ACC112 (cell line): ENCODE data around the gene MGAT5.

Experiments used
- H2AFZ ChIP-seq: fragments of 200-600 bp; sonication (generic); one replicate; pipeline ENCODE4 v1.6.0; 2017; ENCODE audit warnings: antibody characterized with exemption, low read length; ENCODE audit not compliant: unreplicated experiment
- H3K27ac ChIP-seq: fragments of 200-600 bp; sonication (generic); 2 replicates; pipeline ENCODE4 v1.5.1; 2014; ENCODE audit warnings: low read depth, mild to moderate bottlenecking, antibody characterized with exemption, low read length, moderate library complexity
- H3K27me3 ChIP-seq: fragments of 200-600 bp; sonication (generic); 2 replicates; pipeline ENCODE4 v1.6.1; 2014; ENCODE audit warnings: mild to moderate bottlenecking, antibody characterized with exemption, low read length, moderate library complexity, mixed read lengths; ENCODE audit not compliant: insufficient read depth
- H3K36me3 ChIP-seq: fragments of 200-600 bp; sonication (generic); 2 replicates; pipeline ENCODE4 v1.6.1; 2016; ENCODE audit warnings: mild to moderate bottlenecking, antibody characterized with exemption, low read length, moderate library complexity, mixed read lengths; ENCODE audit not compliant: insufficient read depth
- H3K4me1 ChIP-seq: fragments of 200-600 bp; sonication (generic); one replicate; pipeline ENCODE4 v1.6.1; 2016; ENCODE audit warnings: low read length, mixed read lengths; ENCODE audit not compliant: insufficient read depth, unreplicated experiment, control insufficient read depth
- H3K4me3 ChIP-seq: fragments of 200-600 bp; sonication (generic); 2 replicates; pipeline ENCODE4 v1.5.1; 2014; ENCODE audit warnings: mild to moderate bottlenecking, low read depth, low read length
- H3K79me2 ChIP-seq: fragments of 200-600 bp; sonication (generic); one replicate; pipeline ENCODE4 v1.6.0; 2016; ENCODE audit warnings: low read length; ENCODE audit not compliant: control insufficient read depth, unreplicated experiment, insufficient read depth

MGAT5 gene

GRCh38 chr2:134445985-134446382 lies 192.1 kb downstream of the MGAT5 start:
- no peak overlapping the region for H2AFZ ChIP-seq
- H3K27me3 ChIP-seq = no peaks in the 10 kb centered on the region
- no peaks in the 10 kb centered on the region for H3K36me3 ChIP-seq
- H3K4me3 ChIP-seq = no peak overlapping the region
- peaks cover 17% of the 10 kb centered on the region for H3K4me1 ChIP-seq
- H3K79me2 ChIP-seq = no peaks in the 10 kb centered on the region
- H3K27ac ChIP-seq = no peak overlapping the region

- Histone ChIP-seq H3K4me3 (no peak overlapping the region), H2AFZ (no peak overlapping the region), H3K36me3 (no peaks in the 10 kb centered on the region), H3K79me2 (no peaks in the 10 kb centered on the region), H3K27ac (no peak overlapping the region), H3K4me1 (peaks cover 17% of the 10 kb centered on the region), H3K27me3 (no peaks in the 10 kb centered on the region)
Observed at GRCh38 chr2:134446383-134447017, 192.6 kb downstream of the MGAT5 start.

- Histone ChIP-seq H3K27me3 (no peaks in the 10 kb centered on the region), H3K4me1 (peaks cover 17% of the 10 kb centered on the region), H2AFZ (no peak overlapping the region), H3K27ac (no peak overlapping the region), H3K36me3 (no peaks in the 10 kb centered on the region), H3K4me3 (no peak overlapping the region), H3K79me2 (no peaks in the 10 kb centered on the region)
Observed at GRCh38 chr2:134447669-134448068, 193.8 kb downstream of the MGAT5 start.

- Histone ChIP-seq H3K36me3 (no peaks in the 10 kb centered on the region), H2AFZ (no peak overlapping the region), H3K27ac (no peak overlapping the region), H3K79me2 (no peaks in the 10 kb centered on the region), H3K4me1 (peaks cover 17% of the 10 kb centered on the region), H3K4me3 (no peak overlapping the region), H3K27me3 (no peaks in the 10 kb centered on the region)
Observed at GRCh38 chr2:134448650-134449049, 194.8 kb downstream of the MGAT5 start.

GRCh38 chr2:134449157-134449556 lies 195.3 kb downstream of the MGAT5 start:
- Histone ChIP-seq H3K27me3 (no peaks in the 10 kb centered on the region), H3K4me3 (no peak overlapping the region), H3K27ac (no peak overlapping the region), H3K79me2 (no peaks in the 10 kb centered on the region), H2AFZ (no peak overlapping the region), H3K4me1 (peaks cover 17% of the 10 kb centered on the region), H3K36me3 (no peaks in the 10 kb centered on the region)

GRCh38 chr2:134449751-134450513 lies 196.1 kb downstream of the MGAT5 start:
- Histone ChIP-seq H3K27ac (no peak overlapping the region), H3K4me1 (peaks cover 17% of the 10 kb centered on the region), H3K36me3 (no peaks in the 10 kb centered on the region), H3K27me3 (no peaks in the 10 kb centered on the region), H3K79me2 (no peaks in the 10 kb centered on the region), H3K4me3 (no peak overlapping the region), H2AFZ (no peak overlapping the region)

GRCh38 chr2:134451347-134451630 lies 197.4 kb downstream of the MGAT5 start:
- H3K4me3 ChIP-seq = no peak overlapping the region
- no peaks in the 10 kb centered on the region for H3K27me3 ChIP-seq
- H2AFZ ChIP-seq = no peak overlapping the region
- no peak overlapping the region for H3K27ac ChIP-seq
- no peaks in the 10 kb centered on the region for H3K79me2 ChIP-seq
- peaks cover 6% of the 10 kb centered on the region for H3K4me1 ChIP-seq
- no peaks in the 10 kb centered on the region for H3K36me3 ChIP-seq

- Histone ChIP-seq H2AFZ (no peak overlapping the region), H3K79me2 (no peaks in the 10 kb centered on the region), H3K27ac (no peak overlapping the region), H3K27me3 (no peaks in the 10 kb centered on the region), H3K4me1 (no peaks in the 10 kb centered on the region), H3K36me3 (no peaks in the 10 kb centered on the region), H3K4me3 (no peak overlapping the region)
Observed at GRCh38 chr2:134452042-134452733, 198.3 kb downstream of the MGAT5 start.

- Histone ChIP-seq H3K27me3 (no peaks in the 10 kb centered on the region), H3K4me1 (no peaks in the 10 kb centered on the region), H2AFZ (no peak overlapping the region), H3K36me3 (no peaks in the 10 kb centered on the region), H3K4me3 (no peak overlapping the region), H3K79me2 (no peaks in the 10 kb centered on the region), H3K27ac (no peak overlapping the region)
Observed at GRCh38 chr2:134453476-134453875, 199.6 kb downstream of the MGAT5 start.

GRCh38 chr2:134453973-134454372 lies 200.1 kb downstream of the MGAT5 start:
- no peaks in the 10 kb centered on the region for H3K36me3 ChIP-seq
- H3K4me1 ChIP-seq = no peaks in the 10 kb centered on the region
- no peaks in the 10 kb centered on the region for H3K79me2 ChIP-seq
- no peak overlapping the region for H3K4me3 ChIP-seq
- H2AFZ ChIP-seq = no peak overlapping the region
- no peak overlapping the region for H3K27ac ChIP-seq
- no peaks in the 10 kb centered on the region for H3K27me3 ChIP-seq

- Histone ChIP-seq H3K27me3 (no peaks in the 10 kb centered on the region), H3K36me3 (no peaks in the 10 kb centered on the region), H3K79me2 (no peaks in the 10 kb centered on the region), H3K4me1 (no peaks in the 10 kb centered on the region), H3K4me3 (no peak overlapping the region), H3K27ac (no peak overlapping the region), H2AFZ (no peak overlapping the region)
Observed at GRCh38 chr2:134454426-134454825, 200.6 kb downstream of the MGAT5 start.
